CD14-positive monocyte (primary cell): ENCODE results near the gene ELK1. TPM values are rescaled to one million over a fixed set of nuclear protein-coding genes. Genes with fewer than 3 reads are reported as not detected.

Source experiments
- DNase-seq, 3 donors: peaks; one replicate each; pipeline ENCODE4 v3.0.0-alpha.2; 2011 to 2022
- H2AFZ ChIP-seq: 2 replicates; pipeline ENCODE4 v1.6.0; 2012; ENCODE audit warnings: mild to moderate bottlenecking, low read depth, low read length, inconsistent platforms; ENCODE audit not compliant: insufficient read depth, poor library complexity, severe bottlenecking
- H3K27ac ChIP-seq, 2 donors: 1 replicate in 1 of 2; 2 replicates in 1 of 2; pipeline ENCODE4 v1.5.1; 2012 to 2013; ENCODE audit warnings: low read length in 2 of 2, control low read depth in 1 of 2, inconsistent platforms in 1 of 2, low read depth in 1 of 2, mild to moderate bottlenecking in 1 of 2
- H3K27me3 ChIP-seq, 2 donors: one replicate each; pipeline versions ENCODE4 v1.6.0 to v1.6.1; 2011 to 2013; ENCODE audit warnings: low read length in 2 of 2; ENCODE audit not compliant: control insufficient read depth in 2 of 2, insufficient read depth in 2 of 2
- H3K36me3 ChIP-seq, 2 donors: replicated peaks in 1 of 2; 1 replicate in 1 of 2; 2 replicates in 1 of 2; pipeline versions ENCODE4 v1.5.1 to v1.6.1; 2012 to 2013; ENCODE audit warnings: low read length in 2 of 2, control low read depth in 1 of 2, inconsistent platforms in 1 of 2, mild to moderate bottlenecking in 1 of 2; ENCODE audit not compliant: insufficient read depth in 2 of 2, control insufficient read depth in 1 of 2
- H3K4me1 ChIP-seq, 2 donors: 1 replicate in 1 of 2; 2 replicates in 1 of 2; pipeline versions ENCODE4 v1.5.1 to v1.6.1; 2012 to 2013; ENCODE audit warnings: low read length in 2 of 2, control low read depth in 1 of 2, inconsistent platforms in 1 of 2, mild to moderate bottlenecking in 1 of 2, moderate library complexity in 1 of 2; ENCODE audit not compliant: insufficient read depth in 2 of 2, control insufficient read depth in 1 of 2
- H3K4me2 ChIP-seq: replicated peaks from 2 replicates; pipeline ENCODE3; 2012; ENCODE audit warnings: low read length, moderate library complexity, mild to moderate bottlenecking; ENCODE audit not compliant: poor library complexity, severe bottlenecking; ENCODE audit errors: extremely low read depth
- H3K4me3 ChIP-seq, 3 experiments: fragments of 200-600 bp in 1 of 3; sonication (generic) in 1 of 3; replicated peaks in 1 of 3; 1 replicate in 2 of 3; 2 replicates in 1 of 3; pipeline ENCODE4 v1.5.1; 2011 to 2013; ENCODE audit warnings: low read length in 3 of 3, mild to moderate bottlenecking in 3 of 3, control low read depth in 2 of 3, low read depth in 2 of 3, inconsistent platforms in 1 of 3, moderate library complexity in 1 of 3
- H3K79me2 ChIP-seq: 2 replicates; pipeline ENCODE4 v1.6.0; 2012; ENCODE audit warnings: mild to moderate bottlenecking, control low read depth, inconsistent platforms, low read length, moderate library complexity; ENCODE audit not compliant: insufficient read depth
- H3K9ac ChIP-seq: 2 replicates; pipeline ENCODE4 v1.6.0; 2017; ENCODE audit warnings: low read length, mild to moderate bottlenecking; ENCODE audit not compliant: insufficient read depth, poor library complexity, severe bottlenecking
- H3K9me3 ChIP-seq, 2 donors: replicated peaks in 1 of 2; 1 replicate in 1 of 2; 2 replicates in 1 of 2; pipeline versions ENCODE4 v1.5.1 to v1.6.1; 2012 to 2013; ENCODE audit warnings: low read length in 2 of 2, control low read depth in 1 of 2; ENCODE audit not compliant: control insufficient read depth in 1 of 2, insufficient read depth in 1 of 2
- H4K20me1 ChIP-seq: 2 replicates; pipeline ENCODE4 v1.6.0; 2012; ENCODE audit warnings: mild to moderate bottlenecking, low read length, control low read depth, moderate library complexity; ENCODE audit not compliant: insufficient read depth
- H3K27ac Mint-ChIP-seq, 7 donors: one replicate each; pipeline ENCODE4 v1.8.0; 2020; ENCODE audit warnings: mild to moderate bottlenecking in 7 of 7, mixed read lengths in 7 of 7, moderate library complexity in 6 of 7, inconsistent platforms in 2 of 7
- H3K27me3 Mint-ChIP-seq, 3 donors: one replicate each; pipeline ENCODE4 v1.8.0; 2021 to 2022; ENCODE audit warnings: low read depth in 3 of 3, mild to moderate bottlenecking in 3 of 3, mixed read lengths in 3 of 3, moderate library complexity in 3 of 3, inconsistent platforms in 1 of 3
- H3K36me3 Mint-ChIP-seq, 2 donors: one replicate each; pipeline ENCODE4 v1.8.0; 2020; ENCODE audit warnings: mixed read lengths in 2 of 2, inconsistent platforms in 1 of 2, mild to moderate bottlenecking in 1 of 2
- H3K4me1 Mint-ChIP-seq: one replicate; pipeline ENCODE4 v1.8.0; 2020; ENCODE audit warnings: mild to moderate bottlenecking, mixed read lengths
- H3K4me3 Mint-ChIP-seq, 2 donors: one replicate each; pipeline ENCODE4 v1.8.0; 2020; ENCODE audit warnings: mild to moderate bottlenecking in 2 of 2, mixed read lengths in 2 of 2, moderate library complexity in 1 of 2
- H3K9me3 Mint-ChIP-seq, 7 donors: one replicate each; pipeline ENCODE4 v1.8.0; 2020 to 2022; ENCODE audit warnings: mixed read lengths in 7 of 7, mild to moderate bottlenecking in 6 of 7, moderate library complexity in 6 of 7, inconsistent platforms in 2 of 7
- CTCF ChIP-seq: fragments of 200-600 bp; IDR thresholded peaks from one replicate; pipeline ENCODE4 v1.8.0; 2022; ENCODE audit warnings: antibody characterized with exemption, mild to moderate bottlenecking
- WGBS: methylation state at CpG from one replicate; pipeline ENCODE4 v1.1.5; 2013; ENCODE audit warnings: missing lambda C conversion rate; ENCODE audit not compliant: insufficient coverage; 5-methylcytosine and 5-hydroxymethylcytosine counted together
- intact Hi-C, 2 donors: fragments of 100-400 bp; cut with micrococcal nuclease; formaldehyde crosslinking; loops; one replicate each; pipeline versions ENCODE4 v1.15.0 to v1.15.1; 2023
- polyA plus RNA-seq, 3 donors: library from polyadenylated mRNA; depleted of rRNA in 1 of 3; unstranded in 2 of 3; stranded (reverse) in 1 of 3; fragments of 300-500 nt in 2 of 3; fragments of >200 nt in 1 of 3; fragmentation: Illumina TruSeq in 2 of 3; gene quantifications; 1 replicate in 2 of 3; 2 replicates in 1 of 3; pipeline ENCODE4 v1.2.3, GENCODE V29; 2012 to 2021

Gene ELK1
- polyA plus RNA-seq, 3 donors = 9.5 to 11.9 (median 10.7) TPM

DNA sequence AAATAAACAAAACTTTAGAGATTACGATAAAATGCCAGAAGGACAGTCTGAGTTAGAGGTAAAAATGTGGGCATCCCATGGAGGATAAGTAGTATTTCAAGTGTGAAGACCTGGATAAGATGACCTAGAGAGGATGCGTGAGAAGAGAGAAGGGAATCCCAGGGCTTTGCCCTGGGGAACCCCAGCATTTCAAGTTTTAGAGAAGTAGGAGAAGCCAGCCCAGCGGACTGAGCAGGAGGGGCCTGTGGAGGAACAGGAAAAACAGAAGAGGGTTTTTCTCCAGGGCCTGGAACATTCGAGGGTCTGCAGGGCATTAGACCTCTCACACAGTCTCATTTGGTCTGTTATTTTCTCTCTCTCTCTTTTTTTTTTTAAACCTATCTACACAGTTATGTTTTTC is 17.7 kb downstream of the ELK1 start:
- WGBS = 0% methylated on average over 1 of the region's 4 CpGs
- peak overlapping the region in 1 of 7 donors; percentile 85 for H3K27ac Mint-ChIP-seq
- peaks cover 47% of the 10 kb centered on the region for H3K4me1 Mint-ChIP-seq
- peak; percentile 81 to 91 (median 84) for DNase-seq
- Histone ChIP-seq H3K9ac (peak overlapping the region; percentile 74), H3K27me3 (no peaks in the 10 kb centered on the region), H3K79me2 (peaks cover 35% of the 10 kb centered on the region), H3K4me1 (peaks cover 87 to 90% of the 10 kb centered on the region in 2 donors), H2AFZ (no peak overlapping the region), H3K36me3 (peaks cover 6 to 7% of the 10 kb centered on the region in 2 donors), H3K27ac (peak overlapping the region; percentile 91 to 96), H3K9me3 (no peaks in the 10 kb centered on the region), H4K20me1 (peaks cover 7% of the 10 kb centered on the region), H3K4me3 (peak overlapping the region in 1 of 3 experiments; percentile 41), H3K4me2 (peak overlapping the region; percentile 31)
- peaks cover 13 to 19% of the 10 kb centered on the region in 2 donors for H3K36me3 Mint-ChIP-seq
- peaks cover 0 to 4% (median 0%) of the 10 kb centered on the region in 3 donors for H3K27me3 Mint-ChIP-seq
- peak overlapping the region; percentile 16 to 64 for H3K4me3 Mint-ChIP-seq
- TF ChIP-seq CTCF = no peak
- intact Hi-C loops = loop anchor here (5.0 kb wide), 2 partner anchors 50 to 55 kb away; partner anchors contain the start of gene TIMP1 (in 1 of the 2)
- H3K9me3 Mint-ChIP-seq = peaks cover 0 to 4% (median 0%) of the 10 kb centered on the region in 7 donors

GRCh38 chrX:47631676-47632075 is 18.7 kb downstream of the ELK1 start:
- Mint-ChIP-seq H3K36me3 (peaks cover 20 to 26% of the 10 kb centered on the region in 2 donors), H3K27me3 (peaks cover 0 to 5% (median 0%) of the 10 kb centered on the region in 3 donors), H3K9me3 (peaks cover 0 to 3% (median 0%) of the 10 kb centered on the region in 7 donors), H3K4me1 (peaks cover 48% of the 10 kb centered on the region), H3K4me3 (peak overlapping the region; percentile 12 to 39), H3K27ac (peak overlapping the region in 3 of 7 donors; percentile 77 to 96 (median 87))
- Histone ChIP-seq H3K9ac (no peak overlapping the region), H3K4me2 (no peak overlapping the region), H3K27ac (peak overlapping the region; percentile 91 to 96), H3K36me3 (peaks cover 16 to 17% of the 10 kb centered on the region in 2 donors), H3K79me2 (peaks cover 40% of the 10 kb centered on the region), H3K9me3 (no peaks in the 10 kb centered on the region), H3K4me1 (peaks cover 89 to 92% of the 10 kb centered on the region in 2 donors), H3K4me3 (no peak overlapping the region), H3K27me3 (no peaks in the 10 kb centered on the region), H4K20me1 (peaks cover 17% of the 10 kb centered on the region), H2AFZ (no peak overlapping the region)
- intact Hi-C loops = loop anchor here (5.0 kb wide), 2 partner anchors 49 to 54 kb away; partner anchors contain the start of gene TIMP1 (in 1 of the 2)
- TF ChIP-seq CTCF = no peak
- DNase-seq = no peak
- no CpG with 5 or more reads among the region's 5 CpGs for WGBS
